Cardiac muscle cell (in vitro differentiated cells and primary cell): ENCODE results near the gene UBE2S. TPM values are rescaled to one million over a fixed set of nuclear protein-coding genes. Genes with fewer than 3 reads are reported as not detected.
"Not testable (repeated sequence)": the region's sequence is repeated elsewhere in the genome, so short reads cannot be mapped to it uniquely, and the experiment has no call there.

Source experiments
- DNase-seq, 2 donors: peaks; one replicate each; pipeline versions ENCODE4 v3.0.0 to v3.0.0-alpha.2; 2010 to 2017; ENCODE audit warnings: low read depth in 1 of 2, low spot score in 1 of 2
- H3K27ac ChIP-seq: fragments of 200-600 bp; sonication (generic); 2 replicates; pipeline ENCODE4 v1.5.1; 2016
- H3K27me3 ChIP-seq: fragments of 200-600 bp; sonication (generic); 2 replicates; pipeline ENCODE4 v1.6.0; 2016; ENCODE audit warnings: control low read depth
- H3K36me3 ChIP-seq: fragments of 200-600 bp; sonication (generic); 2 replicates; pipeline ENCODE4 v1.5.1; 2016; ENCODE audit warnings: control low read depth
- H3K4me1 ChIP-seq: fragments of 200-600 bp; sonication (generic); 2 replicates; pipeline ENCODE4 v1.8.1; 2017; ENCODE audit warnings: low read depth, mild to moderate bottlenecking, mixed run types
- H3K4me3 ChIP-seq: fragments of 200-600 bp; sonication (generic); 2 replicates; pipeline ENCODE4 v1.5.1; 2016; ENCODE audit warnings: mild to moderate bottlenecking
- H3K9me3 ChIP-seq: fragments of 200-600 bp; sonication (generic); 2 replicates; pipeline ENCODE4 v1.5.1; 2017; ENCODE audit warnings: low read depth, mild to moderate bottlenecking, control low read depth
- polyA plus RNA-seq: library from polyadenylated mRNA; unstranded; fragments of >200 nt; fragmentation: Nextera tagmentation; extraction: Ambion mirVana; gene quantifications from 2 replicates; pipeline ENCODE4 v1.2.1, GENCODE V29; 2016
- total RNA-seq: library from RNA; depleted of rRNA; stranded (reverse); fragments of >200 nt; gene quantifications from 2 replicates; pipeline ENCODE4 v1.2.3, GENCODE V29; 2016
- TF ChIP-seq, protein P1 (sequence below): IDR thresholded peaks from 2 replicates; pipeline ENCODE4 v1.5.1; 2012; ENCODE audit warnings: low read depth, mild to moderate bottlenecking, low read length

UBE2S gene
- total and polyA plus RNA-seq, 2 experiments from 2014 or later = 164 to 244 TPM

DNA sequence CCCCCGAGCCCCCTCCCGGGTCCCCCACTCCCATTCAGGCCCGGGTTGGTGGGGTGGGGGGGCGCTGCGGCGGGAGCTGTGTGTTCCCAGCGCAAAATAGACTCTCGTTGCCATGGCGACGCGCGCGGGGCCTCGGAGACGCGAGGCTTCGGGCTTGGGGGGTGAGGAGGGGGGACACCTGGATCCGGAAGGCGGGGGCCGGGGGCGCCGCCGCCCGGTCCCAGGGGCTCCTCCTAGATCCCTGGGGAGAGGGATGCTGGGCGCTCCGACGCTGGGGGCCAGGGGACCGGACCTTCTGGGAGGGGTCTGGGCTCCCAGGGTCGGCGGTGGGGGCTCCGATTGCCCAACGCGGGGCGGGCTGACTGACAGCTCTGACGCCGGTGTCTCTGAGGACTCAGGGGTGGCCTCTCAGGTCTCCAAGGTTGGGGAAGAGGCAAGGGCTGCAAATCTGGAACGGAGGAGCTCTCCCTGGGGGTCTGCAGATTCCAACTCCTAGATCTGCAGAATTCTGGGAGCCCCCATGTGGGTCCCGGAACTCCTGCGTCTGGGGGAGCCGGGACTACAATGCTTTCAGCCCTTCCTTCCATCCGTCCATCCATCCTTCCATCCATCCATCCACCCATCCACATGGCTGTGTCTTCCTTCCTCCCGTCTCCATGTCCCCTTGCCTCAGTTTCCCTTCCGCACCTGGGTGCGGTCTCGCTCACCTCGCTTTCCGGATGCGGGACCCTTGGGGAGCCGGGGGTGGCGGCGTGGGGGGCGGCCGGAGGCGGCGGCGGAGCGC is 44.6 kb upstream of the UBE2S start:
- H3K4me3 ChIP-seq = peak overlapping the region; percentile 25
- DNase-seq = no peak

DNA sequence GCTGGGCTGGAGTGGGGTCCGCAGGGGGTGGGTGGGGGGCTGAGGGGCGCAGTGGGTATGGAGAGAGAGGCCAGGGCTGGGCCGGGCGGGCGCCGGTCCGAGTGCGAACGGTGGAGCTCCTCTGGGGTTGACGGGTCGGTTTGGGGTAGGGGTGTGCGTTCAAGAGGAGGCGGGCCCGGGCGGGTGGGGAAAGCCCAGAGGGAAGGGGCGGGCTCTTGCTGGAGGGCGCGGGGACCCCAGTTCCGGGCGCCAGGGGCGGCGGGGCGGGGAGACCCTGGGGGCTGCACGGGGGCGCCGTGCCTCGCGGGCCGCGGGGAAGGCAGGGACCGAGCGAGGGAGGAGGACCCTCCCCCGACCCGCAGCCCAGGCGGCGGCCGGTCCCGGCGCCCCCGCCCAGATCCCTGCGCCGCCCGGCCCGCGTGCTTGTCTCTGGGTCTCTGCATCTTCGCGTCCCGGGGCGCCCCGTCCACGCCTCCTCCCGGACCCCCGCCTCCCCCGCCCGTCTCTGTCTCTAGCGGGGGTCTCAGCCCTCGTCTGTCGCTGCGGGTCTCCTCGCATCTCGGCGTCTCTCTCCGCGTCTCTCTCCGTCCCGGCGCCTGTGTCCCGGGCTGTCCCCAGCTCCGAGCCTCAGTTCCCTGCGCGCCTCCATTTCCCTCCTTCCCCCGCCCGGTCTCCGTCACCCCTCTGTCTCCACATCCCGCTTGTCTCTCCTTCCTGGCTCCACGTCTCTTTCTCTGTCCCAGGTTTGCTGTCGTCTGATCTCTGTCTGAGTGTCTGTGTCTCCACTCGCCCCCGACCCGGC is 43.8 kb upstream of the UBE2S start:
- Histone ChIP-seq H3K27ac (no peak overlapping the region), H3K4me1 (peaks cover 11% of the 10 kb centered on the region), H3K9me3 (no peaks in the 10 kb centered on the region), H3K4me3 (peak overlapping the region; percentile 25), H3K27me3 (peaks cover 60% of the 10 kb centered on the region), H3K36me3 (no peaks in the 10 kb centered on the region)
- DNase-seq = no peak
- TF ChIP-seq, protein P1, sequence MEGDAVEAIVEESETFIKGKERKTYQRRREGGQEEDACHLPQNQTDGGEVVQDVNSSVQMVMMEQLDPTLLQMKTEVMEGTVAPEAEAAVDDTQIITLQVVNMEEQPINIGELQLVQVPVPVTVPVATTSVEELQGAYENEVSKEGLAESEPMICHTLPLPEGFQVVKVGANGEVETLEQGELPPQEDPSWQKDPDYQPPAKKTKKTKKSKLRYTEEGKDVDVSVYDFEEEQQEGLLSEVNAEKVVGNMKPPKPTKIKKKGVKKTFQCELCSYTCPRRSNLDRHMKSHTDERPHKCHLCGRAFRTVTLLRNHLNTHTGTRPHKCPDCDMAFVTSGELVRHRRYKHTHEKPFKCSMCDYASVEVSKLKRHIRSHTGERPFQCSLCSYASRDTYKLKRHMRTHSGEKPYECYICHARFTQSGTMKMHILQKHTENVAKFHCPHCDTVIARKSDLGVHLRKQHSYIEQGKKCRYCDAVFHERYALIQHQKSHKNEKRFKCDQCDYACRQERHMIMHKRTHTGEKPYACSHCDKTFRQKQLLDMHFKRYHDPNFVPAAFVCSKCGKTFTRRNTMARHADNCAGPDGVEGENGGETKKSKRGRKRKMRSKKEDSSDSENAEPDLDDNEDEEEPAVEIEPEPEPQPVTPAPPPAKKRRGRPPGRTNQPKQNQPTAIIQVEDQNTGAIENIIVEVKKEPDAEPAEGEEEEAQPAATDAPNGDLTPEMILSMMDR = no peak

More for the DNA sequence above, 44.6 kb upstream of the UBE2S start:
- TF ChIP-seq, protein P1 = no peak
- no peak overlapping the region for H3K27ac ChIP-seq
- no peaks in the 10 kb centered on the region for H3K9me3 ChIP-seq
- H3K4me1 ChIP-seq = peaks cover 11% of the 10 kb centered on the region
- H3K36me3 ChIP-seq = no peaks in the 10 kb centered on the region
- H3K27me3 ChIP-seq = peaks cover 52% of the 10 kb centered on the region

DNA sequence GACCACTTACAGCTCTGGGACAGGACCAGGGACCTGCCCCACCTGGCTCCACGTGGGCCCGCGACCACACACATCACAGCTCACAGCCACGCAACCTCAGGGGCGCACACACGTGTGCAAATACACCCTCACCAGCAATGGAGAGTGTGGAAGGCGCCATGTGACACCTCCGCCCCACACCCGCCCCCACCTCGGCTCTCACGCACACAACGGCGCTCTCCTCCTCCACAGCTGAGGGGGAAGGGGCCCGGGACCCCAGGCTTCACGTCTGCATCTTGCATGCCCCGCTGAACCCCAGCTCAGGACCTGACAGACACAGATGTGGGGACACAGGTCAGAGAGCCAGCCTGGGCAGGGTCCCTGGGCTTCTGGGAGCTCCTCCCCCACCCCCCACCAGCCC is 41.9 kb upstream of the UBE2S start:
- DNase-seq = no peak
- Histone ChIP-seq H3K27ac (no peak overlapping the region), H3K9me3 (no peaks in the 10 kb centered on the region), H3K4me1 (peaks cover 11% of the 10 kb centered on the region), H3K36me3 (no peaks in the 10 kb centered on the region), H3K4me3 (no peak overlapping the region), H3K27me3 (peaks cover 79% of the 10 kb centered on the region)
- TF ChIP-seq, protein P1 = no peak

DNA sequence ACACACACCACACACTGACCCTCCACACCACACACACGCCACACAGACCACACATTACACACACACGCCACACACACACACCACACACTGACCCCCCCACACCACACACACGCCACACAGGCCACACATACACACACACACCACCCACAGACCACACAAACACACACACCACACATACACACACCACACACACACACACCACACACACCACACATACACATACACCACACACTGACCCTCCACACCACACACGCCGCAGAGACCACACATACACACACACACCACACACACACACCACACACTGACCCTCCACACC is 40.5 kb upstream of the UBE2S start:
- not testable (repeated sequence) for H3K4me3 ChIP-seq, H3K36me3 ChIP-seq, H3K9me3 ChIP-seq, H3K27ac ChIP-seq, DNase-seq
- Histone ChIP-seq H3K4me1 (peaks cover 11% of the 10 kb centered on the region), H3K27me3 (peaks cover 92% of the 10 kb centered on the region)

DNA sequence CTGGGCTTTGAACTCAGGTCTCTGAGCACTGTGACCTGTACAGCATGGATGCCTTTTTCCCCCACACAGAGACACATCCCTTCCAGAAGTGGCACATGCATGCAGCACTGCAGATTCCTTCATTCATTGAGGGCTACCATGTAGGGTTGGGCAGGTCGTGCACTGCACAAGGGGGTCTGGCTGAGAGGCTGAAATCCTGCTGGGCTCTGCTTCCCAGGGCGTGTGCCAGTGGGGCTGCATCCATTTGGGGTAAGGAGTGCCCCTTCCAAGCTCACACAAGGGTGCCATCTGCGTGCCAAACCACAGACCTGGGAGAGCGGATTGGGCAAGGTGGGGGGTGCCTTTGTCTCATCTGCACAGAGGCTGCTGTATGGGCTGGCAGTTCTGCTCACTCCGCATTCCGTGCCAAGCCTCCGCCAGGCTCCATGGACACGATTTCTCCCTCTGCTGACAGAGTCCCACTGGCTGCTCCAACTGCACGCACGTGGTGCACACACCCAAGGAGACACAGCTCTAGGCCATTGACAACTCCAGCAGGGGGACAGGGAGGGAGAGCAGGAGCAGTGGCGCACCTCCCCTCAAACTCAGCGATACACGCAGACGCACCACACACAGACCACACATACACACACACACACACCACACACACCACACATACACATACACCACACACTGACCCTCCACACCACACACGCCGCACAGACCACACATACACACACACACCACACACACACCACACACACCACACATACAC is 40.0 kb upstream of the UBE2S start:
- TF ChIP-seq, protein P1 = no peak
- no peaks in the 10 kb centered on the region for H3K36me3 ChIP-seq
- peaks cover 11% of the 10 kb centered on the region for H3K4me1 ChIP-seq
- no peak overlapping the region for H3K4me3 ChIP-seq
- DNase-seq = peak in 1 of 2 donors; percentile 38
- H3K9me3 ChIP-seq = no peaks in the 10 kb centered on the region
- H3K27ac ChIP-seq = no peak overlapping the region
- peaks cover 97% of the 10 kb centered on the region for H3K27me3 ChIP-seq
